IPS DF 6.9 (cell line): ENCODE data around the gene NKD2.

ENCODE experiments used
- DNase-seq: peaks from one replicate; pipeline ENCODE4 v3.0.0-alpha.2; 2013; ENCODE audit warnings: low read depth, low spot score
- H3K27ac ChIP-seq: one replicate; pipeline ENCODE4 v1.5.1; 2013; ENCODE audit warnings: low read length, control low read depth
- H3K27me3 ChIP-seq: 2 replicates; pipeline ENCODE4 v1.6.1; 2013; ENCODE audit warnings: mild to moderate bottlenecking, low read length; ENCODE audit not compliant: control insufficient read depth, insufficient read depth
- H3K36me3 ChIP-seq: 2 replicates; pipeline ENCODE4 v1.6.1; 2013; ENCODE audit warnings: low read length; ENCODE audit not compliant: control insufficient read depth, insufficient read depth
- H3K4me1 ChIP-seq: 2 replicates; pipeline ENCODE4 v1.6.1; 2013; ENCODE audit warnings: low read length; ENCODE audit not compliant: control insufficient read depth, insufficient read depth
- H3K4me3 ChIP-seq: 2 replicates; pipeline ENCODE4 v1.5.1; 2013; ENCODE audit warnings: mild to moderate bottlenecking, low read length
- H3K9me3 ChIP-seq: 2 replicates; pipeline ENCODE4 v1.6.1; 2013; ENCODE audit warnings: low read length, inconsistent platforms; ENCODE audit not compliant: control insufficient read depth, insufficient read depth
- WGBS: extraction: QIAGEN DNeasy Blood & Tissue Kit; methylation state at CpG from one replicate; pipeline ENCODE4 v1.1.7; 2013; ENCODE audit warnings: mixed read lengths, missing lambda C conversion rate; ENCODE audit not compliant: insufficient read length, insufficient coverage; 5-methylcytosine and 5-hydroxymethylcytosine counted together

NKD2 gene

DNA sequence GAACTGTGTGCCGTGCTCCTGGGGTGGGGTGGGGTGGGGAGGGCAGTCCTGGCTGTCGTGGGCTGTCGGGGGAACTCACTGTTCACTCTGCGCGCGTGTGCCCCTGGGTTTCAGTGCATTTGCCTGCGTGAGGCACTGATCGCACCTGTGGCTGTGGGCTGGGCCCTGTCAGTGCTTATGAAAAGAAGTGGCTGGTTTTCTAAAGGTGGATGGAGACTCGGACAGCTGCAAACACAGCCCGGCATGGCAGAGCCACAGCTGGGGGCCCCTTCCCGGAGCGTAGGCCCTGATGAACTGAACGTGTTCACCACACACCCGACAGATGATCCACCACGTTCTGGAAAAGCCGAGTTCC, 42.7 kb downstream of the NKD2 start:
- Histone ChIP-seq H3K27ac (no peak overlapping the region), H3K4me1 (no peaks in the 10 kb centered on the region), H3K27me3 (no peaks in the 10 kb centered on the region), H3K4me3 (no peak overlapping the region), H3K9me3 (no peaks in the 10 kb centered on the region), H3K36me3 (peaks cover 23% of the 10 kb centered on the region)
- WGBS, result no CpG with 5 or more reads among the region's 16 CpGs
- DNase-seq, result no peak

DNA sequence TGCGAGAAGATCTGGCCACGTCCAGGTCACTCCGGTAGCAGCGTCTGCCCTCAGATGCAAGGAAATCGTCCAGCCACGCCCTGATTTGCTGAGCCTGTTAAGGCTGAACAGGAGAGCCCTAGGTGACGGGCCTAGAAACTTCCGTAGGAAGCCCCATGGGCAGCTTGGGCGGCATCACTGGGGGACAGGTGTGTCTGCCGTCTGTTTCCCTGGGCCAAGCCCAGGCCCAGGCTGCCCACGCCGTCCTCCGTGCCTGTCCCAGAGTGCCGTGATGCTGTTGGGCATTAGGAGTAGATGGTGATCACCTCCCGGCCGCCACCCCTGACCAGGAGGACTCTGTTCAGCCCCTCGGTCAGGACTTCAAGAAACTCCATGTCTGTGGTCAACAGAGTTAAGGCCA, 43.5 kb downstream of the NKD2 start:
- Histone ChIP-seq H3K36me3 (peaks cover 27% of the 10 kb centered on the region), H3K9me3 (no peaks in the 10 kb centered on the region), H3K27me3 (no peaks in the 10 kb centered on the region), H3K27ac (no peak overlapping the region), H3K4me3 (no peak overlapping the region), H3K4me1 (no peaks in the 10 kb centered on the region)
- no peak for DNase-seq
- no CpG with 5 or more reads among the region's 17 CpGs for WGBS

DNA sequence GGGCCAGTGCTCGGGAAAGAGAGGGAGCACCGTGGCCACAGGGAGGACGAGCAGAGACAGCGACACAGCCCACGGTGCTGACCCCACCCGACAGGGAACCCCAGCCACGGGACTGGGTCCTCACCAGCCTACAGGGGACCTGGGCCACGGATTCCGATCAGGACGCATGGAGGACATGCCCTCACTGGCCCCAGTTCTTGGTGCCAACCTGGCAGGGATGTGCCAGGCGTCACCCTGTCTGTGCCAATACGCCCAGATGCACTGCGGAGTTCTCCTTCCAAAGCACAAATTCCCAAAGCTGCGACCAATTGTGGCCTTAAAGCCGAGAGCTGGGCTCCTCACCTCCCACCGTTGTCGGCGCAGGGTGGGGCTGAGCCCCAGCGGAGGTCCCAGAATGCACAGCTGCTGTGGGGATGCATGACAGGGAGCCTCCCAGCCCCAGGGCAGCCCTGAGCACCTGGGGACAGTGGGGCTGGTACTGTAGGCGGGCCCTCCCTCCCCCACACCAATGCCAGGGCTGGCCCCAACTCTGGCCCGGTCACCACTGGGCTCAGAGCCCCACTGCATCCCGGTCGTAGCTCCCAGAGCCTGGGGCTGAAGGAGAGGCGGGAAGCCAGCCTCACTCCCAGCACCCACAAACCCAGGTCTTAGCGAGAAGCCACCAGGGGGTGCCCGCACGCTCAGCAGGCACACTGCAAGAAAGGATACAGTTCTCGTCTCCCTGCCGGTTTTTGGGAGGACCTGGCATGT, 44.2 kb downstream of the NKD2 start:
- Histone ChIP-seq H3K4me3 (no peak overlapping the region), H3K9me3 (no peaks in the 10 kb centered on the region), H3K27me3 (no peaks in the 10 kb centered on the region), H3K27ac (no peak overlapping the region), H3K4me1 (no peaks in the 10 kb centered on the region), H3K36me3 (peaks cover 33% of the 10 kb centered on the region)
- WGBS, result no CpG with 5 or more reads among the region's 29 CpGs
- no peak for DNase-seq

DNA sequence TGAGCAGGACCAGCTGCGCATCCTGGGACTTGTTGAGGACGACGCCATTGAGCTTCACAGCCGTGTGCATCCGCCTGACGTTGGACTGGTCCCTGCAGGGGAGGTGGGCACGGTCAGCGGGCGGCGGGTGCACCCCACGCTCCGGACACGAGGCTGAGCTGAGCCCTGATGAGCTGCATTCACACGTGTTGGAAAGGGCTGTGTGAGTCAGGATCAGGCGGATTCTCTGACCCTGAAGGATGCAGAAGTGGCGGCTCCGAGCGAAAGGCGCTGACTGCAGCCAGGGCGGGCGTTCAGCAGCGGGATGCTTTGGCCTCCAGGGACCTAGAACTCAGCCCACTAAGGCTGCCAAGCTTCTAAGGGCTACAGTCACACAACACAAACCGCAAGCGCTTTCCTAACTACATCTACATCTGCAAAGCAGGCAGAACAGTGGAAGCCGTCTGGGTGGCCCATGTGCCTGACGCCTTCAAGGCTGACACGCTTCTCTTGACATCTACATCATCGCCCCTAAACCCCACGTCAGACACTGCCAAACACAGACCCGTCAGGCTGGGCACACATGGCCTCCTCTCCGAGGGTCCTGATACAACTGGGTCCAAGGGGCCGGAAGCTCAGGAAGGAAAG, 44.9 kb downstream of the NKD2 start:
- Histone ChIP-seq H3K4me1 (no peaks in the 10 kb centered on the region), H3K4me3 (no peak overlapping the region), H3K36me3 (peaks cover 33% of the 10 kb centered on the region), H3K9me3 (no peaks in the 10 kb centered on the region), H3K27me3 (no peaks in the 10 kb centered on the region), H3K27ac (no peak overlapping the region)
- no CpG with 5 or more reads among the region's 32 CpGs for WGBS
- DNase-seq, result no peak

DNA sequence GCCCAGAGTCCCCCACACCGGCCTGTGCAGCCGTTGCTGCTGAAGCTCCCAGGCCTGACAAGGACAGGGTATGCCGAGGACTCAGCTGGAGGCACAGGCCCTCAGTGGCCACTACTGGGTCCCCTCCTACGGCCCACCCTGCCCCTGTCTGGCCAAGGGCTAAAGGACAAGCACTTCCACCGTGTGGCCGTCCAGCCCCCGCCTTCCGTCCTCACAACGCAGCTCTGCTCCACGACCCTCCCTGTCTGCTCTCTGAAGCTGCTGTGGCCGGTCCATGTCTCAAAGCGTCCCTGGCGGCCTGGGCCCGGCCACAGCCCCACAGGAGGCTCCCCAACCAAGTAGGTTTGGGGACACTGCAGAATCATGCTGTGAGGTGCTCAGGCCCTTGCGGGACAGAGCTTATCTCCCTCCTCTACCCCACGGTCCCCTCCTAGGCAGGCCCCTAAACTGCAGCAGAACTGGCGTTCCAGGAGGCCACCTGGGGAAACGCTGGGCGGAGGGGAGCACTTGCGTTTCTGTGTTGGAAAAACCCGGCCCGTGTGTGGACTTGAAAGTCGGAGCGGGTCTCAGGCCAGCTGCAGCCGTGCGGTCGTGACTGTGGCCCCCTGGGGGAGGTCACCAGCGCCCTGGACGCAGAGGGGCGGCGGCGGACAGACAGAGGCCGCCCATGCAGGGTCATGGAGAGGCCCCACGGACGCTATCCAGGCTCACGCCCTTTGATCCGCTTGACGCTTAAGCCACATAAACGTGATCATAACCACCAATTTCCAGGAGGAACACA, 45.6 kb downstream of the NKD2 start:
- WGBS, result no CpG with 5 or more reads among the region's 39 CpGs
- H3K27ac ChIP-seq, result no peak overlapping the region
- H3K4me1 ChIP-seq, result no peaks in the 10 kb centered on the region
- H3K36me3 ChIP-seq, result peaks cover 36% of the 10 kb centered on the region
- no peaks in the 10 kb centered on the region for H3K9me3 ChIP-seq
- no peaks in the 10 kb centered on the region for H3K27me3 ChIP-seq
- no peak for DNase-seq
- no peak overlapping the region for H3K4me3 ChIP-seq

DNA sequence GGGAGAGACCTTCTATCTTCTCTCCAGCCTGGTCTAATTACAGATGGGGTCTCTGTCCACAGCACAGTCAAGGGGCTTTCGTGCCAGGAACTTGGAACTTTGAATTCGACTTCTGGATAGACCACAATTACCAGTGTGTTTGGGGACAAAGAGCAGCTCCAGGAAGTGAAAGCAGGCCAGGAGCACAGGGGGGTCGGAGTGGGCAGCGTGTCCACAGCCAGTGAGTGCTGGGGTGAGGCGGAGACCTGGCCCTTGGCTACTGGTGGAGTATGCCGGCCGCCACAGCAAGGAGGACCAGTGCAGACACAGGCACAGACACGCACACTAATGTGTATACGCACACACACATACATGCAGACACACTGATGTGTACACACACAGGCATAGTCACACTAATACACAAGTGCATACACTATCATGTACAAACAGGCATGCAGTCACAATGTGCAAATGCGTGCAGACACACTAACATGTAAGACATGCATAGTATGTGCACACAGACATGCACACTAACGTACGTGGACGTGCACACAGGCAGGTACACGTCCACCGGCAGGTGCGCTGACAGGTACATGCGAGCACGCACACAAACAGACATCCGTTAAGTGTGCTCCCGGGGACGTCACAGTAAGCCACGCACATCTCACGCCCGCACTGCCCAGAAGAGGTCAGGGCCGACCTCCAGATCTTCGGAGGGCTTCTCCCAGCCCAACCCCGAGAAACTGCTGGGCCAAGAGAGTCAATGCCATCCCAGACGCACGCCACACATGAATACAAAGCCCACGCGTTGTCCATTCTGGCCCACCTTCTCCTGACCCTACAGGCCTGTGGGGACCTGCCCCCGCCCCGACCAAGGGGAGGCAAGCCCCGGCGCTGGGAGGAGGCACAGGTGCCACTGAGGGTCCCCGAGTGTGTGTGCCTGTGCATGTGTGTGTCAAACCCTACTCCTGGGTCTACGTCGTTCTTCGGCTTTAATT, 46.5 kb downstream of the NKD2 start:
- H3K36me3 ChIP-seq, result peaks cover 43% of the 10 kb centered on the region
- WGBS, result no CpG with 5 or more reads among the region's 39 CpGs

DNA sequence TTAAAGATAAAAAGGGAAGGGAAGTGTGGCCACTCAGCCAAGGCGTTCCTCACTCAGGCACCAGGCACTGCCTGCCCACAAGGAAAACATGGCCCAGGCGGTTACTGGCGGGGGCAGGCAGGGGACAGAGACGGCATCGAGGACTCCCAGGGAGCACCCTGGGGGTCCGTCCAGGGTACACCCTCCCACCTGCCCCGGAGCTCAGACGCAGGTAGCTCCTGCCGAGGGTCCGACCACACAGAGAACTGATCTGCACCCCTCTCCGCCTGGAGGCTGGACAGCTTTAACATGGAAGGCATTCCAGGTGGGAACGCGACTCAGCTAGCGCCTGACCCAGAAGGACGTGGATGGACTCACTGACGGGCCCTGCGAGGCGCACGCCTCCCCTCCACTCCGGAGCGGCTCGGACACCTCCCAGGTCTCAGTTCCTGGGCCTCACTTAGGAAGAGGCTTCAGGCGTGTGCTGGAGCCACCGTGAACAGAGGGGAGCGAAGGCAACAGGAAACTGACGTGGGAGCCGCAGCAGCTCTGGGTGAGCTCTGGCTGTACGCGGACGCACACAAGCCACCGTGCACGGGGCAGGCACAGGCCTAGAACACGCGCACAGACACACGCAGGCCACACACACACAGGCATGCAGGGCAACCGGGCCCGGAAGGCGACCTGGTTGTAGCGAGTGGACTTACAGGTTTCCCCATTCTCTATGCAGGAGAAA, 47.5 kb downstream of the NKD2 start:
- Histone ChIP-seq H3K27me3 (no peaks in the 10 kb centered on the region), H3K4me3 (no peak overlapping the region), H3K36me3 (peaks cover 46% of the 10 kb centered on the region), H3K9me3 (no peaks in the 10 kb centered on the region), H3K27ac (no peak overlapping the region), H3K4me1 (no peaks in the 10 kb centered on the region)
- DNase-seq, result no peak
- WGBS, result no CpG with 5 or more reads among the region's 39 CpGs

More for the DNA sequence above, 46.5 kb downstream of the NKD2 start:
- DNase-seq, result no peak
- Histone ChIP-seq H3K4me3 (no peak overlapping the region), H3K9me3 (no peaks in the 10 kb centered on the region), H3K27me3 (no peaks in the 10 kb centered on the region), H3K4me1 (no peaks in the 10 kb centered on the region), H3K27ac (no peak overlapping the region)

DNA sequence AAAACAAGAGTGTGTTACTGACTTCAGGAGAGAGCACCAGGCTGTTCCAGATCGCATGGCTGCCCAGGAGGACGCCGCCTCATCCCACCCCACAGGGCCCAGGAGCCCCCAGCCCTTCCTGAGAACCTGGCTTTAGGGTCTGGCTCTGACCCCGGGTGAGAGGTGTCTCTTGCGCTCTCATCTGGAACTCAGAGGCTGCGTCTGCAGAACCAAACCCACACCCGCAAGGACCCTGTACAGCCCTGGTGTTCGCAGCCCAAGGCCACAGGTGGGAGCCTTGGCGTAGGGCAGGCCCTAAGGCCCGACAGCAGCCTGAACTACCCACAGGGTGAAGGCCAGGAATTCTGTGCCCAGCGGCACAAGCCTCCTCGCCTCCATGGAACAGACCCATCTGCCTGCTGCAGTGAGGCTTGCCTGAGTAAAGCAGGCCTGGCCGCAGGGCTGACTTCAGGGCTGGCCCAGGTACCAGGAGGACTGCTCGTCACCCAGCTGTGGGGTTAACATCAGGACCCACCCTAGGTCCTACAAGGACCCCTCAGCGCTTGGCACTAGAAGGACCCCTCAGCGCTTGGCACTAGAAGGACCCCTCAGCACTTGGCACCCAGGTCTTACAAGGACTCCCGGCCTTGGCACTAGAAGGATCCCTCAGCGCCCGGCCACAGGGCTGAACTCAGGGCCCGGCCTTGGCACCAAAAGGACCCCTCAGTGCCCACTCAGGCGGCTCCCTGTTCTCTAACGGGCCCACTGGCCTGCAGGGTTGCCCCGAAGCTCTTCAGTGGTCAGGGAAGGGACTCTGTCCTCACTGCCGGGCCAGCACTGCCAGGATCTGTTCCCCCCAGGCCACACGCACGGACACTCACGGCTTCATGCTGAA, 48.2 kb downstream of the NKD2 start:
- DNase-seq, result no peak
- H3K27ac ChIP-seq, result no peak overlapping the region
- H3K4me3 ChIP-seq, result no peak overlapping the region
- no CpG with 5 or more reads among the region's 27 CpGs for WGBS
- H3K9me3 ChIP-seq, result no peaks in the 10 kb centered on the region
- H3K4me1 ChIP-seq, result no peaks in the 10 kb centered on the region
- H3K27me3 ChIP-seq, result no peaks in the 10 kb centered on the region
- peaks cover 39% of the 10 kb centered on the region for H3K36me3 ChIP-seq

DNA sequence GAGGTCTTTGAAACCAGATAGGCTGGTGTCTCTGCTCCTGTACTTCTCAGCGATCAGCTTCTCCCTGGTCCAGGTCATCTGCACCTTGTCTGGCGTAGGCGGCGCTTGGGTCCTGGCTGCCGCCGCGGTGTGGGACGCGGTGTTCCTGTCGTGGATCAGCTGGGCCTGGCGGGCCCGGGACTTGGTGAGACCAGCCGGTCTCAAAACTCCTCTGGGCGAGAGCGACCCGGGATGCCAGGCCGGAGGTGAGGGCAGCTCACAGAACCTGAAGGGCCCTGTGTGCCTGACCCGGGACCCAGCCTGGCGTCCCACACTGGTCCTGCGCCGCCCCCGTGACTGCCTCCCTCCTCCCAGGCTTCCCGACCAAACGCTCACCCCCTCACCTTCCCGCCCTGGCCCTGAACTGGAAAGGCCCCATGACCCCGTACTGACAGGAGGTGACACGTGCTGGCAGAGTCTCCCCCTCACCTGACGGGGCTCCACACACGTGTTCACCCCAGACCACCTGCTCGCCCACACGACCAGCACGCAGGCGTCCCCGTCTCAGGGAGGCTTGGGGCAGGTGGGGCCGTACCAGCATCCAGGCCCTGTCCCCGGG, 49.0 kb downstream of the NKD2 start:
- no peak overlapping the region for H3K4me3 ChIP-seq
- no CpG with 5 or more reads among the region's 36 CpGs for WGBS
- no peaks in the 10 kb centered on the region for H3K4me1 ChIP-seq
- no peaks in the 10 kb centered on the region for H3K9me3 ChIP-seq
- DNase-seq, result no peak
- no peak overlapping the region for H3K27ac ChIP-seq
- peaks cover 38% of the 10 kb centered on the region for H3K36me3 ChIP-seq
- no peaks in the 10 kb centered on the region for H3K27me3 ChIP-seq
